HG03469 (cell line): ENCODE results near the gene DLG5.

ENCODE experiments used
- ATAC-seq: cut with Tn5 transposase; IDR thresholded peaks from one replicate; pipeline ENCODE4 v1.9.1; 2021; ENCODE audit warnings: mild to moderate bottlenecking, moderate library complexity, moderate number of reproducible peaks; ENCODE audit not compliant: unreplicated experiment

DLG5 gene

GRCh38 chr10:77872151-77872946 is 54.2 kb downstream of the DLG5 start:
- no peak for ATAC-seq

GRCh38 chr10:77869626-77870420 is 56.7 kb downstream of the DLG5 start:
- ATAC-seq = no peak

- no peak for ATAC-seq
Observed at GRCh38 chr10:77868523-77868922, 58.0 kb downstream of the DLG5 start.

- no peak for ATAC-seq
Observed at GRCh38 chr10:77867124-77867719, 59.3 kb downstream of the DLG5 start.

GRCh38 chr10:77866598-77866997 is 60.0 kb downstream of the DLG5 start:
- no peak for ATAC-seq

- no peak for ATAC-seq
Observed at GRCh38 chr10:77865580-77866324, 60.8 kb downstream of the DLG5 start.

- no peak for ATAC-seq
Observed at GRCh38 chr10:77864151-77864851, 62.3 kb downstream of the DLG5 start.

GRCh38 chr10:77863446-77863845 is 63.1 kb downstream of the DLG5 start:
- no peak for ATAC-seq

GRCh38 chr10:77862595-77862994 is 64.0 kb downstream of the DLG5 start:
- ATAC-seq = no peak

- no peak for ATAC-seq
Observed at GRCh38 chr10:77861366-77861765, 65.2 kb downstream of the DLG5 start.

GRCh38 chr10:77859865-77860282 is 66.7 kb downstream of the DLG5 start:
- no peak for ATAC-seq

- ATAC-seq = no peak
Observed at GRCh38 chr10:77859200-77859864, 67.2 kb downstream of the DLG5 start.

- no peak for ATAC-seq
Observed at GRCh38 chr10:77857272-77857671, 69.3 kb downstream of the DLG5 start.

GRCh38 chr10:77856566-77856965 is 70.0 kb downstream of the DLG5 start:
- no peak for ATAC-seq

GRCh38 chr10:77855404-77856155 is 71.0 kb downstream of the DLG5 start:
- no peak for ATAC-seq

GRCh38 chr10:77854115-77854514 is 72.4 kb downstream of the DLG5 start:
- ATAC-seq = no peak

GRCh38 chr10:77853256-77853655 is 73.3 kb downstream of the DLG5 start:
- no peak for ATAC-seq

- ATAC-seq = no peak
Observed at GRCh38 chr10:77850620-77851231, 75.8 kb downstream of the DLG5 start.
